Superior temporal gyrus (tissue), 1 donor: ENCODE measurements around the gene PLCG2.
"Not testable (repeated sequence)": the region's sequence is repeated elsewhere in the genome, so short reads cannot be mapped to it uniquely, and the experiment has no call there.

Experiments
- DNase-seq: peaks from one replicate; pipeline ENCODE4 v3.0.0-alpha.2; 2016; ENCODE audit errors: extremely low spot score

The PLCG2 gene

GRCh38 chr16:81754858-81755257 is 24.2 kb upstream of the PLCG2 start:
- no peak for DNase-seq

GRCh38 chr16:81755915-81756614 is 23.0 kb upstream of the PLCG2 start:
- DNase-seq: no peak

- DNase-seq: no peak
Observed at GRCh38 chr16:81756615-81757356, 22.3 kb upstream of the PLCG2 start.

- no peak for DNase-seq
Observed at GRCh38 chr16:81758376-81758775, 20.7 kb upstream of the PLCG2 start.

- not testable (repeated sequence) for DNase-seq
Observed at GRCh38 chr16:81762322-81762721, 16.8 kb upstream of the PLCG2 start.

GRCh38 chr16:81765111-81765919 is 13.8 kb upstream of the PLCG2 start:
- DNase-seq: no peak

- DNase-seq: no peak
Observed at GRCh38 chr16:81765969-81766368, 13.1 kb upstream of the PLCG2 start.

- DNase-seq: no peak
Observed at GRCh38 chr16:81767987-81768592, 11.0 kb upstream of the PLCG2 start.

- no peak for DNase-seq
Observed at GRCh38 chr16:81770008-81770407, 9.1 kb upstream of the PLCG2 start.

- no peak for DNase-seq
Observed at GRCh38 chr16:81774348-81774747, 4.7 kb upstream of the PLCG2 start.

GRCh38 chr16:81775570-81775969 is 3.5 kb upstream of the PLCG2 start:
- no peak for DNase-seq

- DNase-seq: no peak
Observed at GRCh38 chr16:81778231-81778630, 860 bp upstream of the PLCG2 start.

GRCh38 chr16:81779536-81780320 is 637 bp downstream of the PLCG2 start:
- no peak for DNase-seq

- DNase-seq: no peak
Observed at GRCh38 chr16:81780350-81780749, 1.3 kb downstream of the PLCG2 start.

- no peak for DNase-seq
Observed at GRCh38 chr16:81782236-81782635, 3.1 kb downstream of the PLCG2 start.

GRCh38 chr16:81784072-81784795 is 5.1 kb downstream of the PLCG2 start:
- no peak for DNase-seq

- no peak for DNase-seq
Observed at GRCh38 chr16:81785138-81785924, 6.2 kb downstream of the PLCG2 start.

GRCh38 chr16:81786321-81786720 is 7.2 kb downstream of the PLCG2 start:
- DNase-seq: no peak

- no peak for DNase-seq
Observed at GRCh38 chr16:81786868-81787267, 7.8 kb downstream of the PLCG2 start.

- DNase-seq: no peak
Observed at GRCh38 chr16:81787659-81788058, 8.6 kb downstream of the PLCG2 start.
